B cell (primary cell): ENCODE data around the gene IFITM1.

ENCODE experiments used
- CTCF ChIP-seq: fragments of 200-600 bp; IDR thresholded peaks from one replicate; pipeline ENCODE4 v1.8.0; 2022; ENCODE audit warnings: antibody characterized with exemption, mild to moderate bottlenecking
- EZH2 ChIP-seq: IDR thresholded peaks from 2 replicates; pipeline ENCODE4 v1.6.1; 2012; ENCODE audit warnings: borderline replicate concordance, low read depth, mild to moderate bottlenecking, moderate library complexity, low read length; ENCODE audit not compliant: insufficient read depth, poor library complexity, severe bottlenecking

- TF ChIP-seq CTCF (no peak), EZH2 (no peak)
Measured at GRCh38 chr11:270451-271318, 43.2 kb upstream of the IFITM1 start.
